Measurements from ENCODE around the gene DUS1L.

DUS1L gene

GRCh38 chr17:82076785-82077591 lies 11.4 kb upstream of the DUS1L start:
- Histone ChIP-seq H2AFZ (ENCODE audit: low read length) (no peak overlapping the region), H3K9me3 (replicated peaks; ENCODE audit: insufficient read depth, low read length) (no peaks in the 10 kb centered on the region), H3K27me3 (replicated peaks; ENCODE audit: insufficient read depth, low read length) (no peaks in the 10 kb centered on the region), H3K79me2 (ENCODE audit: low read length) (no peaks in the 10 kb centered on the region), H3F3A (ENCODE audit: insufficient read depth, low read length) (peaks cover 3% of the 10 kb centered on the region; the same call in 1 of the 2 replicates), H3K36me3 (replicated peaks; ENCODE audit: insufficient read depth, low read length) (peaks cover 6% of the 10 kb centered on the region; the same call in 1 of the 2 replicates), H3K9ac (ENCODE audit: low read length) (no peak overlapping the region), H3K4me1 (ENCODE audit: low read length) (no peaks in the 10 kb centered on the region), H3K4me2 (ENCODE audit: low read depth, low read length) (no peak overlapping the region), H3K9me2 (replicated peaks; ENCODE audit: insufficient read depth, low read length) (no peaks in the 10 kb centered on the region), H3K27ac (ENCODE audit: low read length) (no peak overlapping the region), H3K4me3 (ENCODE audit: low read length) (no peak overlapping the region), H4K20me1 (ENCODE audit: insufficient read depth, low read length) (no peaks in the 10 kb centered on the region)
- no peak for DNase-seq
- TF ChIP-seq CTCF (IDR thresholded peaks at IDR 0.05; ENCODE audit: low read length): no peak
- no peak for TF ChIP-seq EZH2 (optimal IDR thresholded peaks at IDR 0.05; ENCODE audit: low read depth, low read length)
- TF ChIP-seq EZH2phosphoT487 (IDR thresholded peaks at IDR 0.05; ENCODE audit: low read length): no peak

GRCh38 chr17:82076018-82076784 lies 10.6 kb upstream of the DUS1L start:
- no peaks in the 10 kb centered on the region for H3K27me3 ChIP-seq (replicated peaks; ENCODE audit: insufficient read depth, low read length)
- no peaks in the 10 kb centered on the region for H3K4me1 ChIP-seq (ENCODE audit: low read length)
- no peak overlapping the region for H2AFZ ChIP-seq (ENCODE audit: low read length)
- no peaks in the 10 kb centered on the region for H3K9me3 ChIP-seq (replicated peaks; ENCODE audit: insufficient read depth, low read length)
- DNase-seq: no peak
- H3K27ac ChIP-seq (ENCODE audit: low read length): no peak overlapping the region
- no peak overlapping the region for H3K9ac ChIP-seq (ENCODE audit: low read length)
- H3K9me2 ChIP-seq (replicated peaks; ENCODE audit: insufficient read depth, low read length): no peaks in the 10 kb centered on the region
- H4K20me1 ChIP-seq (ENCODE audit: insufficient read depth, low read length): no peaks in the 10 kb centered on the region
- H3K36me3 ChIP-seq (replicated peaks; ENCODE audit: insufficient read depth, low read length): peaks cover 6% of the 10 kb centered on the region; the same call in 1 of the 2 replicates
- H3F3A ChIP-seq (ENCODE audit: insufficient read depth, low read length): peaks cover 3% of the 10 kb centered on the region; the same call in 1 of the 2 replicates
- TF ChIP-seq EZH2 (optimal IDR thresholded peaks at IDR 0.05; ENCODE audit: low read depth, low read length) (no peak), EZH2phosphoT487 (IDR thresholded peaks at IDR 0.05; ENCODE audit: low read length) (no peak), CTCF (IDR thresholded peaks at IDR 0.05; ENCODE audit: low read length) (no peak)
- no peak overlapping the region for H3K4me2 ChIP-seq (ENCODE audit: low read depth, low read length)
- H3K4me3 ChIP-seq (ENCODE audit: low read length): no peak overlapping the region
- no peaks in the 10 kb centered on the region for H3K79me2 ChIP-seq (ENCODE audit: low read length)

- peaks cover 3% of the 10 kb centered on the region; the same call in 1 of the 2 replicates for H3F3A ChIP-seq (ENCODE audit: insufficient read depth, low read length)
Observed at GRCh38 chr17:82073446-82073845, 7.8 kb upstream of the DUS1L start.

More at GRCh38 chr17:82073446-82073845, 7.8 kb upstream of the DUS1L start:
- Histone ChIP-seq H3K27me3 (replicated peaks; ENCODE audit: insufficient read depth, low read length) (no peaks in the 10 kb centered on the region), H3K9ac (ENCODE audit: low read length) (no peak overlapping the region), H3K27ac (ENCODE audit: low read length) (no peak overlapping the region), H3K4me2 (ENCODE audit: low read depth, low read length) (no peak overlapping the region), H3K36me3 (replicated peaks; ENCODE audit: insufficient read depth, low read length) (no peaks in the 10 kb centered on the region), H3K79me2 (ENCODE audit: low read length) (no peaks in the 10 kb centered on the region), H4K20me1 (ENCODE audit: insufficient read depth, low read length) (no peaks in the 10 kb centered on the region), H2AFZ (ENCODE audit: low read length) (no peak overlapping the region), H3K4me1 (ENCODE audit: low read length) (no peaks in the 10 kb centered on the region), H3K4me3 (ENCODE audit: low read length) (no peak overlapping the region), H3K9me2 (replicated peaks; ENCODE audit: insufficient read depth, low read length) (no peaks in the 10 kb centered on the region), H3K9me3 (replicated peaks; ENCODE audit: insufficient read depth, low read length) (no peaks in the 10 kb centered on the region)
- TF ChIP-seq EZH2phosphoT487 (IDR thresholded peaks at IDR 0.05; ENCODE audit: low read length): no peak
- TF ChIP-seq CTCF (IDR thresholded peaks at IDR 0.05; ENCODE audit: low read length): no peak
- TF ChIP-seq EZH2 (optimal IDR thresholded peaks at IDR 0.05; ENCODE audit: low read depth, low read length): no peak
- no peak for DNase-seq
